Measurements from ENCODE around the gene OPRM1. TPM values are rescaled to one million over a fixed set of nuclear protein-coding genes. Genes with fewer than 3 reads are reported as not detected.

Gene OPRM1
- total RNA-seq, 1 experiment from 2014 or later, result not detected

DNA sequence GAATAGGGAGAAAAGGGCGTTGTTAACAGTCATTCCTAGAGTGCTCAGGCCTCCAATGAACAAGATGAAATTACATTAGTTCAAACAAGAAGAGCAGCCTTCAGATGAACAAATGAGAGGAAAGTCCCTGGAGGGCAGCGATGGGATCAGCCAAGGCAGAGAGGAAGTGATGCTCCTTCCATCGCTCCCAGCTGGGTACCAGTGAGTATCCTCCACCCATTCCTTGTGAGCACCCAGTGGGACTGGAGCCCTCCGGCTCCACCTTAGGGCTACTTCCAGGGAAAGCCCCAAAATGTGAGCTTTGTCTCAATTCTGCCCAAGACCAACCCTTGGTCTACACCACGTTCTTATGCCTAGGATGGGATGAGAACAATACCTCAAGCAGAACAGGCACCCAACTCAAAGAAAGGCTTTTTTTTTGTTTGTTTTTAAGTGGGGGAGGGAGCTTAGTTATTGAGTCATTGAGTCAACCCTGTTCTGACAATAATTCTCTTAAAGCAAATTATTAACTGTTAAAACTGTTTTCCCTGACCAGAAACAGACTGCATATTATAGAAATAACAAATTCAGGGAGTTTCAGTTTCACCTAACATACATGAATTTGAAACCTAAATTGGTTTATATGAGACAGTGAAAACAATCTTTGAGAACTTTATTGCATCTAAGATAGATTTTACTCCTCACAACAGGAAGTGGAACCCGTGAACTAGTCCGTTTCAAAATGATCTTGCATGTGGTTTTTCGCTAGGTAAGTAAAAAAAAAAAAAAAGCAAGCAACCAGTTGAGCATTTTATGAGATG lies 210.7 kb downstream of the OPRM1 start:
- ChIA-PET POLR2A (no interaction called here), CTCF (no interaction called here)
- Histone ChIP-seq H3K36me3 (ENCODE audit: control insufficient read depth, insufficient read depth, low read length) (no peaks in the 10 kb centered on the region), H3K4me3 (ENCODE audit: low read depth in 2 of 2, low read length in 2 of 2) (no peak overlapping the region), H3K27ac (ENCODE audit: low read length) (no peak overlapping the region), H3K9me3 (ENCODE audit: control insufficient read depth, insufficient read depth, low read depth, low read length) (no peaks in the 10 kb centered on the region), H3K27me3 (ENCODE audit: control insufficient read depth, insufficient read depth, low read length) (0 out of 2 replicates have a peak, but pooled peaks cover 2% of the 10 kb centered on the region), H3K4me1 (ENCODE audit: control insufficient read depth, insufficient read depth, low read length) (no peaks in the 10 kb centered on the region)
- ATAC-seq (no peak), DNase-seq (ENCODE audit: low read depth, low spot score) (no peak)
- intact Hi-C loops (cut with micrococcal nuclease; ENCODE audit: unreplicated experiment) (no loop called here), in situ Hi-C loops (cut with HindIII; ENCODE audit: low pct_unique_long_range_greater_than_20kb, low sequenced_read_pairs) (no loop called here)
- no TSS peak for BruUV-seq (replicated peaks)
- TF ChIP-seq CTCF (IDR thresholded peaks at IDR 0.05), result no peak
- TF ChIP-seq SIN3A (IDR thresholded peaks at IDR 0.05; ENCODE audit: borderline replicate concordance, insufficient read depth, low read depth, low read length), result no peak
- TF ChIP-seq REST (IDR thresholded peaks at IDR 0.05; ENCODE audit: insufficient read depth in 1 of 2, low read depth in 2 of 2, low read length in 1 of 2), result no peak
- TF ChIP-seq TCF7L2 (IDR thresholded peaks at IDR 0.05; ENCODE audit: low read depth, low read length), result no peak

GRCh38 chr6:154251116-154251515 lies 212.1 kb downstream of the OPRM1 start:
- H3K27ac ChIP-seq (ENCODE audit: low read length), result no peak overlapping the region
- in situ Hi-C loops (cut with HindIII; ENCODE audit: low pct_unique_long_range_greater_than_20kb, low sequenced_read_pairs) (no loop called here), intact Hi-C loops (cut with micrococcal nuclease; ENCODE audit: unreplicated experiment) (no loop called here)
- BruUV-seq (replicated peaks), result no TSS peak
- ChIA-PET CTCF (no interaction called here), POLR2A (no interaction called here)
- no peaks in the 10 kb centered on the region for H3K36me3 ChIP-seq (ENCODE audit: control insufficient read depth, insufficient read depth, low read length)
- H3K9me3 ChIP-seq (ENCODE audit: control insufficient read depth, insufficient read depth, low read depth, low read length), result no peaks in the 10 kb centered on the region; the same call in 1 of the 2 replicates
- H3K4me3 ChIP-seq (ENCODE audit: low read depth in 2 of 2, low read length in 2 of 2), result no peak overlapping the region
- ATAC-seq, result no peak
- H3K4me1 ChIP-seq (ENCODE audit: control insufficient read depth, insufficient read depth, low read length), result no peaks in the 10 kb centered on the region
- H3K27me3 ChIP-seq (ENCODE audit: control insufficient read depth, insufficient read depth, low read length), result 0 out of 2 replicates have a peak, but pooled peaks cover 2% of the 10 kb centered on the region
- DNase-seq (ENCODE audit: low read depth, low spot score), result no peak
- TF ChIP-seq TCF7L2 (IDR thresholded peaks at IDR 0.05; ENCODE audit: low read depth, low read length) (no peak), CTCF (IDR thresholded peaks at IDR 0.05) (no peak), POLR2AphosphoS5 (IDR thresholded peaks at IDR 0.05; ENCODE audit: low read depth, low read length) (no peak), SIN3A (IDR thresholded peaks at IDR 0.05; ENCODE audit: borderline replicate concordance, insufficient read depth, low read depth, low read length) (no peak), REST (IDR thresholded peaks at IDR 0.05; ENCODE audit: insufficient read depth in 1 of 2, low read depth in 2 of 2, low read length in 1 of 2) (no peak)
